GM21786 (cell line): ENCODE measurements around the gene SRPK1.
"Not testable (repeated sequence)": the region's sequence is repeated elsewhere in the genome, so short reads cannot be mapped to it uniquely, and the experiment has no call there.

Experiments used
- ATAC-seq: cut with Tn5 transposase; IDR thresholded peaks from one replicate; pipeline ENCODE4 v1.9.1; 2021; ENCODE audit not compliant: unreplicated experiment

The SRPK1 gene

DNA sequence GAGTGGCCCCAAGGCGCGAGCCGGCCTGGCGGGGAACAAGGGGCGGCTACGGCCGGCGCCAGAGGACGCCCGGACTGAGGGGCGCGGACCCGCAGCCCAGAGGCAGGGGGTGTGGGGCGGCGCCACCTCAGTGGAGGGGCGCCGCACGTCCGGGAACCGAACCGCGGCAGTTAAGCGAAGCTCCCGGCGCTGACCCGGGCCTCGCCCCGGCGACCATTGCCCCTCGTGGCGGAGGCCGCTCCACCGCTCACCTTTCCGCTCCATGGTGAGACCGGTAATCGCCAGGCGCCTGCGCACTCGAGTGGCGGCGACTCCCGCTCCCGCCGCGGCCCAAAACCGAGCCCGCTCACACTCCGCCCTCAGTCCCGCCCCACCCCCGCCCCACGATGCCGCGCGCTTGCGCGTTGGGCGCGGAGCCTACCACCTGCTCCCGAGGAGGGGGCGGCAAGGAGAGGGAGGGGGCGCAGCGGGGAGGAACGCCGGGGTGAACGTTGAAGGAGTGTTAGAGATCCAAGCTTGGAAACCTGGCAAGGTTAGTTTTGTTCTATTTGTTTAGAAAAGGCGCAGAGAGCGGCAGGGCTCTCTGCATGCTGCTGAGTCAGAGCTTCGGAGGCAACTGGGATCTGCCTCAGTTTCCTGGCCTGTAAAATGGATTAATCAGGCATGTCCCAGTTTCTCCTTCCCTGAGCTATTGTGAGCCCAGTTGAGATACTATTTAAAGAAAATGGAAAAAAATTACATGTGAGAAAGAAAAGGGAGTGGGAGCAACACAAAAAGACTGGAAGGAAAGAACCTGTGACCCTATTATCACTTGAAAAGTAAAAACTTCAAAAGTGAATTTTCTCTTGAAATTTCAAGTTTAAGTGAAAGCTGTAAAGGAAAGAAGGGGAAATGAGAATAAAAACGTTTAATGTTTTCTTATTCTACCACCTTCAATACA, at the start of gene SRPK1:
SRPK1 (minus strand) TSS at position 306 of the 940 bp plus-strand sequence; CDS start at position 264, 42 bp downstream.
- peak; percentile 61 for ATAC-seq

DNA sequence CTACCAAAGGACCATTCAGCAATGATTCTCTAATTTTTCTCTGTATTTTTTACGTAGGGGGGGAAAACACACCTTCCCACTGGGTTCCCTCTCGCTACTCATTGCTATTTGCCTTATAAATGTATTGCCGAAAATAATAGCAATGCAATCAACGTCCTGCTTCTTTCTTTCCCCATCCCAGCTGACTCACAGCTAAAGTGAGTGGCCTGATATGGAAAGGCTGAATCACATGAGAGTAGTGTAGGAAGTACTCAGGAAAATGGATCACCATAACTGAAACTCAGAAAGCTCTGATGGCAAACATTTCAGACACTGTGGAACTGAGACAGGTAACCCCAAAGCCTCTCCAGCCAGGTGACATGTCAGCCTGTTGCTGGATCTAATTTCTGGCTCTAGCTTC, 49.3 kb upstream of the SRPK1 start:
- ATAC-seq: no peak

DNA sequence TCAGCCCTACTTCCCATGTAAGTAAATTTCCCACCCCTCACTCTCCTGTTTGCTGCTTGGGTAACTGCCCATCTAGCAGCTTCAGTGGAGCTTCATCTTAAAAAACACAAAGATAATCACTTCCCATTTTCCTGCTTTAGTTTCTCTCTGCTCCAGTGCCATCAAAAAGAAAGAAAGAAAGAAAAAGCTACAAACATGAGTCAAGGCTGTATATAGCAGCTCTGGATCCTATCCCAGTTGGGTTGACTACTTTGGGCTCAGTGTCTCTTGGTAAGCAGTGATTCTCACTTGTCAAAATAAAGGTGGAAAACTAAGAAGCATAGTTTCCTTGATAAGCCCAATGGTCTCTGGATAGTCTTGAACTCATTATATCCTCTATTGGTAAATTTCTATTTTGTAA, 48.7 kb upstream of the SRPK1 start:
- ATAC-seq: no peak

DNA sequence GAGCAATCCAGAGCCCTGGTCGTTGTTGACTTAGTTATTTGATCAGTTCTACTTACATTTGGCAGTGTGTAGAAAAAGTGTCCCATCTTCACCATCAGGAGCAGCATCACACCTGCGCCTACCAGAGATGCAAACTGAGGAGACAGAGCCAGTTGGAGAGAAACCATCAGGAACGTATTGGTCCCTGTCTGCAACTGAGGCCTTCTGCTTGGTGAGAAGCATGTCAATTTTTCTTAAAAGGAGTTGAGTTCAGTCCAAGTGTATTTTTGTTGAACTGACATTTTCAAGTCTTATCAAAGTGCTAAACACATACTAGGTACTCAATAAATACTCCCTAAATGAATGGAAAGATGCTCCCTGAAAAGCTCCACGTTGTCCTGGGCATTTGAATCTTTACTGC, 47.9 kb upstream of the SRPK1 start:
- ATAC-seq: no peak

DNA sequence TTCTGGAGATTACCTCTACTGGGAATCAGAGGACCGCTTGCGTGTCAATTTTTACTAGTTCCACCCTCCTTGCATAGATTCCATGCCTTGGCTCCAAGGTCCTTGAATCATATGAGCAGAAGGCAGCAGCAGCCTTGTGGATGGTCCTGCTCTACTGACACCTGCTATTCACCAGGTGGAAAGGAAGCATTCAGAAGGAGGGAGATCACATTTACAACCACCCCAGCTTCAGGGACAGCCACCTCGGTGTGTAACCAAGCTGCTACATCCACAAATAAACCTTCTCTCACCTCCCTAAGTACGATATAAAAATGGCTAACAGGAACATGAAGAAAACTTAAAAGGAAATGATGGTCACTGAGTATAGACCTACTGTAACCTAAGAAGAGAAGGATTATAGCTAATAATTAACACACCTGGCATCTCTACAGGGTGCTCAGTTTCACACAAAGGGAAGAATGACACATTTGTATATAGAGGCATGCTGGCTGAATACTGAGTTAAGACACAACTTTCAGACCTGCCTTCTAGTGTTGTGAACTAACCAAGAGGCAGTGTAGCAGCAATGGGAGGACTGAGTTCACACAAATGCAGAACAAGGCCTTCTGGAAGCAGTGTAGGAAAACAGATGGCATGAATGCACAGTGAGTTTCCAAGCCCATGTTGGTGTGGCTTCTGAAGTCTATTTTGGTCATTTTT, 46.3 kb upstream of the SRPK1 start:
- no peak for ATAC-seq

DNA sequence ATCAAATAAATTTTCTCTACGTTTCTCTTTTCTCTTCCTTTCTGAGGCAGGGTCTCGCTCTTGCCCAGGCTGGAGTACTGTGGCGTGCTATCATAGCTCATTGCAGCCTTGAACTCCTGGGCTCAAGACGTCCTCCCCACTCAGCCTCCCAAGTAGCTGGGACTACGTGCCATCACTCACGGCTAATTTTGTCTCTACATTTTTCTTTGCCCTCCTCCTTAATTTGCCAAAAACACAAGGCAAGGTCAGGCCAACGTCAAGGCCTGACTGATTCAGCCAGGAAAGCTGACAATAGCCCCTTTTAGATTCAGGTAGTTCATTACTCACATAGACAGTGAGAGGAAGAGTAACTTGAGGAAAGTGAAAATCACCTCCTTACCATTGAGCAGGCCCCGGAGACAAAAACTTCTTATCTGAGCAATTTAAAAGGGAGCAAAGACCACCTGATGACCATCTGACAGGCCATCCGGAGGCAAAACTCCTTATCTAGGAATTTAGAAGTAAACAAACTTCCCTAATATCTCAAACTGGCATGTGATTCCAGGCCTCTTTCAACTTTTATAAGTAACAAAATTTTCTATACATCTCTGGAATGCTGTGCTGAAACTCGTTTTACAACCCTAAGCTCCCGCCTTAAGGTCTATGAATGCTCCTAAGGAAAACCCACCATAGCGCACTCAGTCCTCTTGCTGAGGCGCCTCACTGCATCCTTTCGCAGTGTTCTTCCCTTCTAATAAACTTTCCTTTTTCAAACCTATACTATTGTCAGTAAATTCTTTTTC, 42.1 kb upstream of the SRPK1 start:
- no peak for ATAC-seq

DNA sequence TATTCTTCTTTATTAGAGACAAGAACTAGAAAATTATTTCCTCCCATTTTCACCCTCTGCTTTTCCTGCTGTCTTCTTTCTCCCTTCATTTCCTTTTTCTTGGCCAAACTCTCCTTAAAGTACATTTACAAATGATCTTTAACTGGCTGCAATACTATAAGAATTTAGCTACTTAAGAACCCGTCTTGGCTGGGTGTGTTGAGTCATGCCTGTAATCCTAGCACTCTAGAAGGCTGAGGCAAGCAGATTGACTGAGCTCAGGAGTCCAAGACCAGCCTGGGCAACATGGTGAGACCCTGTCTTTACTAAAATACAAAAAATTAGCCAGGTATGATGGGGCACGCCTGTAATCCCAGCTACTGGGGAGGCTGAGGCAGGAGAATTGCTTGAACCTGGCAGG, 39.3 kb upstream of the SRPK1 start:
- no peak for ATAC-seq

DNA sequence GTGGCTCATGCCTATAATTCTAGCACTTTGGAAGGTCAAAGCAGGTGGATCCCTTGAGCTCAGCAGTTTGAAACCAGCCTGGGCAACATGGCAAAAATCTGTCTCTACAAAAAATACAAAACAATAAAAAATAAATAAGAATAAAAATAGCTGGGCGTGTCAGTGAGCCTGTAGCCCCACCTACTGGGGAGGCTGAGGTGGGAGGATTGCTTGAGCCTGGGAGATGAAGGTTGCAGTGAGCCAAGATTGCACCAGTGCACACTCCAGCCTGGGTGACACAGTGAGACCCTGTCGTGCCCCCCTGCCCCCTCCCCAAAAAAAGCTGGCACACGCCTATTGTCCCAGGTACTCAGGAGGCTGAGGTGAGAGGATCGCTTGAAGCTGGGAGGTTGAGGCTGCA, 35.1 kb upstream of the SRPK1 start:
- no peak for ATAC-seq

DNA sequence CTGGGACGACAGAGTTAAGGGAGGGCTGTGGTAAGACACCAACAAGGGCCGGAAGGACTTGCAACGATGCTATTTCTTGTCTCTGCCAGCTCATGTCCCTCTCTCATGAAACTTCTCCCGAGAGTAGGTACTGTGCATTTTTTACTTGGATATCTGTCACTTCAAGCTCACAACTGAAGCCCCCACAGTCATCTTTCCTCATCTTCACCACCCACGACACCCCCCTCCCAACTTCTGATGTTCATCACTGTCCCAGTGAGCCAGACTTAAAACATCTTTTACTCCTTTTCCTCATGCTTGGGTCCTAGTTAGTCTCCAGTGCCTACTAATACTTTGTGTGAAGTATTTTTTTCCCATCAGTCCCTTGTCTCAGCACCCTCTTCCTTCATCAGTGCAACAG, 34.6 kb upstream of the SRPK1 start:
- ATAC-seq: no peak

DNA sequence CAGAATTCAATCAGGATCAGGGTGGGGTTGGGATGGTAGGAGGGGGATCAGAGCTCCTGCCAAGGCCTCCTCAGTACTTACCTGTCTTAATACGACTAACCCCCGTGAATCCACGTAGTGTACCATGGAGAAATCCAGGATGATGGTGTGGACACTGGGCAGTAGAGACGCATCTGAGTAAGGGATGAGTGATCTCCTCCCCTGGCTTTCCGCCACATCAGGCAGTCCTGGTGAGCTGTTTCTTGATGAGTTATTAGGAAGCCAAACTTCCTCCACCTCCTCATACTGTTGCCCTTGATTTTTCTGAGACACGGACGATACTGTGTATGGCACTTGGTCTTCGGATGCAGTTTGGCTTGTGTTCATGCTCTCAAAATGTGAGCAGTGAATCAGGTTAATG, 34.2 kb upstream of the SRPK1 start:
- no peak for ATAC-seq

DNA sequence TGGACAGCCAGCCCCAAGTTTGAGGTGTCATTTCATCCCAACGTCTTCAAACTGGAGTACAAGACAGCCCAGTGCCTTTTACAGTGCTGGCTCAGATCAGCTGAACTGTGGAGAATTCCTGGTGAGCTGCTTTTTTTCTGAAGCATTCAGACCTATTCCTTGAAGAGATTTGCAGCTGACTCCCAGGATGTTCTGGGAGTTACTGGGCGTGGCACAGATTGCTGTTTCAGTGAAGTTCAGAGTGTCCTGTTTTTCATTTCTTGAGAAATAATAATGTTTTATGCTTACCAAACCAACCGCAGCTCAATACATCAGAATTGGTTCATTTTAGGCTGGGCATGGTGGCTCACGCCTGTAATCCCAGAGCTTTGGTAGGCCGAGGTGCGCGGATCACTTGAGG, 33.4 kb upstream of the SRPK1 start:
- ATAC-seq: no peak

DNA sequence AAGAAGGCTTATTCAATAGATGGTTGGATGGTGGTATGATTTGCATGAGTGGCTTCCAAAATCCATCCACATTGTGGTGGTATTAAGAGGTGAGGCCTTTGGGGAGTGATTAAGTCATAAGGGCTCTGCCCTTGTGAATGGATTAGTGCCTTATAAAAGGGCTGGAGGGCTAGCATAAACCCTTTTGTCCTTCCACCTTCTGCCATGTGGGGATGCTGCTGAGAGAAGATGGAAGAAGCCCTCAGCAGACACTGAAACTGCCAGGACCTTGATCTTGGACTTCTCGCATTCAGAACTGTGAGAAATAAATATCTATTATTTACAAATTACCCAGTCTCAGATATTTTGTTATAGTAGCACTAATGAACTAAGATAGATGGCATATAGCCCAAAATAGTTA, 27.8 kb upstream of the SRPK1 start:
- no peak for ATAC-seq

DNA sequence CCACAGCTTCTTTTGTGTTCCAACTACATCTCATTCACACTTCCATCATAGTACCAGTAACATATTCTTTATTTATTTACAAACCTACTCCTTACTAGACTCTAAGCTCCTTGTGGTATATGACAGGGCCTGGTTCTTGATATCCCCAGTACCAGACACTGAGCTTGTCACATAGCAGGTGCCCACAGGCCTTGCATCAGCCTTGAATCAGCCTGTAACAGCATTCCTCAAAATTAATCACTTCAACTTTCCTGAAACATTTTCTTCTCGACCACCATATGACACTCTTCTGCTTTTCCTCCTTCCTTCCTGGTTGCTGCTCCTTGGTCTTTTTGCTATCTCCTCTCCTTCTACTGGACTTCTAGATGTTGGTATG, 24.7 kb upstream of the SRPK1 start:
- ATAC-seq: no peak

DNA sequence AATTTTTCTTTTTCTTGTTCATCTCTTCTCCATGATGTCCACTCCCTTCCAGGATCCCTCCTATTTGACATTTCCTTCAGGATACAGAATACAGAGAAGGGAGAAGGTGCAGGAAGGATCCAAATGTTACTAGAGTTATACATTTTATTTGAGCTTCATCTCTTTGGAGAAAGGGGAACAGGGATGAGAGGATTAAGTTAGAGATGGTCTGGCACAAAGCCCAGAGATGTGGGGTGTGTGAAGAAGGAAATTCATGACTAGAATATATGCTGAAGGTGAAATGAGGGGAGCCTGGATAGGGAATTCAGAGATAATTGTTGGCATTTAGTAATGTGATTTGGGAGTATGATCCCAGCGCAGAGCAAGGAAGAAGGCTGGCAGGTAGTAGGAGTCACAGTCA, 22.5 kb upstream of the SRPK1 start:
- ATAC-seq: no peak

DNA sequence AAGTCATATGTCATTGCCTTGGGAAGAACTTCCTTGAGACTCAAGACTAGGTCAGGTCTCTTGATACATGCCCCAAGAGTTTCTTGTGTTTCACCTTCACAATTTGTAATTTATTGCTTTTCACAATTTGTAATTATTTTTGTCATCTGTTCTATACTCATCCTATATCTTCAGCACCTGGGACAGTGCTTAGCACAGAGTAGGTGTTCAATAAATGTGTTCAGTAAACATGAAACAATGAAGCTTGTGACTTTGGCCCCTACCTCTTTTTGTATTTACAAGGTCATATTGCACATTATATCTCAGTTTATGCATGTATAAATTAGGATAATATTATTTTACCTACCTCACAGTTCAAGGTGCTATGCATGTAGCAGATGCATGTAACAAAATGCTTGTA, 21.5 kb upstream of the SRPK1 start:
- ATAC-seq: no peak

DNA sequence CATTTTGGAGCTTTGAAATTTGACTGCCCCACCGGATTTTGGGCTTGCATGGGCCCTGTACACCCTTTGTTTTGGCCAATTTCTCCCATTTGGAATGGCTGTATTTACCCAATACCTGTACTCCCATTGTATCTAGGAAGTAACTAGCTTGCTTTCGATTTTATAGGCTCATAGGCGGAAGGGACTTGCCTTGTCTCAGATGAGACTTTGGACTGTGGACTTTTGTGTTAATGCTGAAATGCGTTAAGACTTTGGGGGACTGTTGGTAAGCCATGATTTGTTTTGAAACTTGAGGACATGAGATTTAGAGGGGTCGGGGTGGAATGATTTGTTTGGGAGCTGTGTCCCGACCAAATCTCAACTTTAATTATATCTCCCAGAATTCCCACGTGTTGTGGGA, 20.3 kb upstream of the SRPK1 start:
- ATAC-seq: not testable (repeated sequence)

DNA sequence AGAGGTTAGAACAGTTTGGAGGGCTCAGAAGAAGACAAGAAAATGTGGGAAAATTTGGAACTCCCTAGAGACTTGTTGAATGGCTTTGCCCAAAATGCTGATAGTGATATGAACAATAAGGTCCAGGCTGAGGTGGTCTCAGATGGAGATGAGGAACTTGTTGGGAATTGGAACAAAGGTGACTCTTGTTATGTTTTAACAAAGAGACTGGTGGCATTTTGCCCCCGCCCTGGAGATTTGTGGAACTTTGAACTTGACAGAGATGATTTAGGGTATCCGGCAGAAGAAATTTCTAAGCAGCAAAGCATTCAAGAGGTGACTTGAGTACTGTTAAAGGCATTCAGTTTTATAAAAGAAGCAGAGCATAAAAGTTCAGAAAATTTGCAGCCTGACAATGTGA, 19.1 kb upstream of the SRPK1 start:
- ATAC-seq: not testable (repeated sequence)

DNA sequence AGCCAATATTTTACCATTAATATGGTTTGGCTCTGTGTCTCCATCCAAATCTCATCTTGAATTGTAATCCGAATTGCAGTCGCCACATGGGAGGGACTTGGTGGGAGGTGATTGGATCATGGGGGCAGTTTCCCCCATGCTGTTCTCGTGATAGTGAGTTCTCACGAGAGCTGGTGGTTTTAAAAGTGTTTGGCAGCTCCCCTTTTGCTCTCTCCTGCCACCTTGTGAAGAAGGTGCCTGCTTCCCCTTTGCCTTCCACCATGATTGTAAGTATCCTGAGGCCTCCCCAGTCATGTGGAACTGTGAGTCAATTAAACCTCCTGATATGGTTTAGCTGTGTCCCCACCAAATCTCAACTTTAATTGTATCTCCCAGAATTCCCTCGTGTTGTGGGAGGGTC, 18.4 kb upstream of the SRPK1 start:
- not testable (repeated sequence) for ATAC-seq

DNA sequence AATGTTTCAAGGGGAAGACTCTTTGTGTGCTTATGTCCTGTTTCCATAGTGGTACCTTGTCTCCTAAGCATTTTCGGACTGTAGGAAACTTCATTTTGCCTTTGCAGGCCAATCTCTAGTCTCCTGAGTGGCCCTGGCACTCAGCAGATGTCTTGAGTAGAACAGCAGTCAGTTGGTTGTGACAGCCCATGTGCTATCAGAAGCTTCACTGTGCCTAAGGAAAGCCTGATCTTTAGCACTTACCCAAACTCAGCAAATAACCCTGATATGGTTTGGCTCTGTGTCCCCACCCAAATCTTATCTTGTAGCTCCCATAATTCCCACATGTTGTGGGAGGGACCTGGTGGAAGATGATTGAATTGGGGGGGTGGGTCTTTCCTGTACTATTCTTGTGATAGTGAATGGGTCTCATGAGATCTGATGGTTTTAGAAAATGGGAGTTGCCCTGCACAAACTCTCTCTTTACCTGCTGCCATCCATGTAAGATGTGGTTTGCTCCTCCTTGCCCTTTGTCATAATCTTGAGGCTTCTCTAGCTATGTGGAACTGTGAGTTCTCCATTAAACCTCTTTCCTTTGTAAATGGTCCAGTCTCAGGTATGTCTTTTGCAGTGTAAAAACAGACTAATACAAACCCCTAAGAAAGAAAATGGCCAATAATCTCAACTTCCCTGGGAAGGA, 15.9 kb upstream of the SRPK1 start:
- no peak for ATAC-seq

DNA sequence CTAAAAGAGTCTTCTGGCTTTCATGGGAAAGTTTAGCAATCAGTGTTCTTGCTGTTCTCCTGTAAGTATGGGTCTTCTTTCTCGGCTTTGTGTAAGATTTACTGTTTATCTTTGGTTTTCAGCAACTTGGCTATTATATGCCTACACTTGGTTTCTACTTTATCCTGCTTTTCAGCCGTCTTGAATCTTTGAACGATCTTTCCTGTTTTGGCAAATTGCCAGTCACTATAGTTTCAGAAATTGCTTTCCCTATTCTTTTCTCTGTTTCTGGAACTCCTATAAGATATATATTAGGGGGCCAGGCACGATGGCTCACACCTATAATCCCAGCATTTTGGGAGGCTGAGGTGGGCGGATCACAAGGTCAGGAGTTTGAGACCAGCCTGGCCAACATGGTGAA, 14.6 kb upstream of the SRPK1 start:
- ATAC-seq: no peak

DNA sequence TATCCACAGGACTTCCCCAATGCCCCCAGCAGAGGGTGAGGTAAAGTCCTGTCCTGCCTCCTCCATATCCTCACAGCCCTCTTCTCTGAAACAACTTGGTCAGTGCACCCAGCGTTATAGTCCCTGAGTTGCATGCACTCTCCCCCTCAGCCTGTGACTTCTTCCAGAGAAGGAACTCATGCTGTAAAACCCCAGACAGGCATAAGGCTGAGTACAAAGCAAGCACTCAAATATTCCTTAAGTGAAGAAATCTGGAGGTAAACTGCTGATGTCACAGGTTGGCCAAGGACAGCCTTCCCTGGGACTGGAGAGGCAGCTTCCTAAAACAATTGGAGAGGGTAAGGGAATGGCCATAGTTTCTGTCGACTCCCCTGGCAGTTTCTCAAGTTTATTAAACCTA, 12.9 kb upstream of the SRPK1 start:
- ATAC-seq: no peak
